IPS-15b (cell line): ENCODE measurements around the gene ZNF620.
"Not testable (repeated sequence)": the region's sequence is repeated elsewhere in the genome, so short reads cannot be mapped to it uniquely, and the experiment has no call there.

Experiments
- H3K27me3 ChIP-seq: one replicate; pipeline ENCODE4 v1.6.1; 2013; ENCODE audit warnings: low read length; ENCODE audit not compliant: control insufficient read depth, insufficient read depth
- H3K36me3 ChIP-seq: one replicate; pipeline ENCODE4 v1.6.1; 2013; ENCODE audit warnings: low read length; ENCODE audit not compliant: control insufficient read depth, insufficient read depth
- H3K4me1 ChIP-seq: one replicate; pipeline ENCODE4 v1.6.1; 2013; ENCODE audit warnings: mild to moderate bottlenecking, low read length; ENCODE audit not compliant: control insufficient read depth, insufficient read depth
- H3K4me3 ChIP-seq: one replicate; pipeline ENCODE4 v1.5.1; 2013; ENCODE audit warnings: low read depth, low read length
- H3K9ac ChIP-seq: one replicate; pipeline ENCODE4 v1.6.1; 2013; ENCODE audit warnings: low read depth, mild to moderate bottlenecking, low read length
- H3K9me3 ChIP-seq: one replicate; pipeline ENCODE4 v1.6.1; 2013; ENCODE audit warnings: mild to moderate bottlenecking, low read length; ENCODE audit not compliant: control insufficient read depth, insufficient read depth

ZNF620 gene

GRCh38 chr3:40505599-40506462, at the start of gene ZNF620:
TSS of gene ZNF620 (plus strand) at chr3:40506039. CDS start at chr3:40506353, 314 bp downstream.
- Histone ChIP-seq H3K27me3 (no peaks in the 10 kb centered on the region), H3K36me3 (peaks cover 4% of the 10 kb centered on the region), H3K9ac (peak within 1 kb of the TSS; percentile 82), H3K4me3 (peak within 1 kb of the TSS; percentile 92), H3K9me3 (no peaks in the 10 kb centered on the region), H3K4me1 (peaks cover 2% of the 10 kb centered on the region)

DNA sequence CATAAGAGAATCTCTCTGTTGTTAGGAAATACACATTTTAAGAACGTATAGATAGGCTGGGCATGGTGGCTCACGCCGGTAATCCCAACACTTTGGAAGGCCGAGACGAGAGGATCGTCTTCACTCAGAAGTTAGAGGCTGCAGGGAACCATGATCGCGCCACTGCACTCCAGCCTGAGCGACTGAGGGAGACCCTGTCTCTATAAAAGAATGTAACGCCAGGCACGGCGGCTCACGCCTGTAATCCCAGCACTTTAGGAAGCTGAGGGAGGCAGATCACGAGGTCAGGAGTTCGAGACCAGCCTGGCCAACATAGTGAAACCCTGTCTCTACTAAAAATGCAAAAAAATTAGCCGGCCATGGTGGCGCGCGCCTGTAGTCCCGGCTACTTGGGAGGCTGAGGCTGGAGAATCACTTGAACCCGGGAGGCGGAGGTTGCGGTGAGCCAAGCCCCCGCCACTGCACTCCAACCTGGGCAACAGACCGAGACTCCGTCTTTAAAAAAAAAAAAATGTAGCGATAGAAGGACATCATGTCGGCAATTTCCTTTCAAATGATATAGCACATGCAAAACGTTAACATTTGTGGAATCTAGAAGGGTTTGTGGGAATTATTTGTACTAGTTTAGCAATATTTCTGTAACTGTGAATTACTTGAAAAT, 49.4 kb upstream of the ZNF620 start:
- Histone ChIP-seq H3K9me3 (no peaks in the 10 kb centered on the region), H3K9ac (peak overlapping the region; percentile 66), H3K4me1 (peaks cover 6% of the 10 kb centered on the region), H3K36me3 (peaks cover 29% of the 10 kb centered on the region), H3K4me3 (peak overlapping the region; percentile 95), H3K27me3 (no peaks in the 10 kb centered on the region)

DNA sequence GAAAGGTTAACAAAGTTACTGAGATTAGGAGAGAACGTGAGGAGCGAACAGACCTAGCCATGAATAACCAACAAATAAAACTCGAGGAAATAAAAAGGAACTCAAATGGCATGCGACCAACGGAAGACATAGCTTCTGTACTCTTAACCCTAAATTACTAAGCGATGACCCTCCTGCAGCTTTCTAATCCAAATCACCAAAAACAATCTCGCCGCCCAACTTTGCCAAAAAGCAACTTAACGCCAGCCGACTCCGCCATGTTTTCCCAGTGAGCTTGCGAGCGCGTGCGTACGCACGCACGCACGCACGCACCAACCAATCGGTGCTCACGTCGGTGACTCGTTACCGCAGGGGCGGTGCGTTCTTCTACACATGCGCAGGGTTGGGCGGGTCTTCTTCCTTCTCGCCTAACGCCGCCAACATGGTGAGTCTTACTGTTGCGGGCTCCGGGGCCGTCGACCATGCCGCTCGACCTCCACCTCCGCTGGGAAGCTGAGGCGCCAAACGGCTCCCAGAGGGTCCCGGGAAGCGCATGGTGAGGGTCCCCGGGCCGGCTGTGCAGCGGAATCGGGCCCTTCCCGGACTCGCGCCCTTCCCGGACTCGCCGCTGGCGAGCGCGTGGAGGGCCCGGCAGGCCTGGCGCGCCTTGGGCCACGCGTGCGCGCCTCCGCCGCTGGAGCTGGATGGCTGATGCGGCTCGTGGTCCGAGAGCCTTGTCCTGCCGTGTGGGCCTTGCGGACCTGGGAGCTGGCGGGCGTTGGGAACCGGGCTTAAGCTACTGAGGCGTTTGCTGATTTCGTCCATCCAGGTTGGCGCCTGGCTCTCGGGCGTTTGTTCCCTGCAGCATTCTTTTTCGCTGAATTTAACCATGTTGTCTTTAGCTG, 48.7 kb upstream of the ZNF620 start, which contains the start of gene RPL14:
TSS of gene RPL14 (plus strand) at position 400 of the 884 bp plus-strand sequence. CDS start at position 533, 133 bp downstream.
- Histone ChIP-seq H3K4me3 (peak within 1 kb of the TSS; percentile 95), H3K9me3 (no peaks in the 10 kb centered on the region), H3K4me1 (peaks cover 6% of the 10 kb centered on the region), H3K27me3 (no peaks in the 10 kb centered on the region), H3K9ac (peak within 1 kb of the TSS; percentile 96), H3K36me3 (peaks cover 31% of the 10 kb centered on the region)

- no peaks in the 10 kb centered on the region for H3K9me3 ChIP-seq
- peaks cover 33% of the 10 kb centered on the region for H3K36me3 ChIP-seq
- H3K4me3 ChIP-seq, result peak overlapping the region; percentile 95
- no peaks in the 10 kb centered on the region for H3K27me3 ChIP-seq
- H3K4me1 ChIP-seq, result peaks cover 6% of the 10 kb centered on the region
- H3K9ac ChIP-seq, result no peak overlapping the region
Measured at GRCh38 chr3:40458473-40458872, 47.4 kb upstream of the ZNF620 start.

GRCh38 chr3:40460481-40460880, 45.4 kb upstream of the ZNF620 start:
- not testable (repeated sequence) for H3K9me3 ChIP-seq, H3K9ac ChIP-seq
- peaks cover 33% of the 10 kb centered on the region for H3K36me3 ChIP-seq

DNA sequence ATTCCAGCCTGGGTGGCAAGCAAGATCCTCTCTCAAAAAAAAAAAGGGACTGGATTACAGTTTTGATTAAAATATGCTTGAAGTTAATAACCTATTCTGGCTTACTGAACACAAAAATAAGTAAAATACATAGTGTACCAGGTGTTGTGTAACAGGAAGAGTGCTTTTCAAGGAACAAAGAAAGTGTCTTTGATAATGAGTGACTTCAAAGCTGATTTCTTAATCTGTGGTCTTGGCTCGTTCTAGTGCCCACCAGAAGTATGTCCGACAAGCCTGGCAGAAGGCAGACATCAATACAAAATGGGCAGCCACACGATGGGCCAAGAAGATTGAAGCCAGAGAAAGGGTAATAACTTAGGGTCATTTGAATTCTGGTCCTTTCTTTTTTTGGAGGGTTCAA, 44.7 kb upstream of the ZNF620 start:
- H3K9ac ChIP-seq, result no peak overlapping the region
- H3K4me3 ChIP-seq, result no peak overlapping the region
- H3K4me1 ChIP-seq, result peaks cover 6% of the 10 kb centered on the region
- no peaks in the 10 kb centered on the region for H3K9me3 ChIP-seq
- H3K27me3 ChIP-seq, result no peaks in the 10 kb centered on the region
- peaks cover 33% of the 10 kb centered on the region for H3K36me3 ChIP-seq

More at GRCh38 chr3:40460481-40460880, 45.4 kb upstream of the ZNF620 start:
- not testable (repeated sequence) for H3K27me3 ChIP-seq, H3K4me3 ChIP-seq, H3K4me1 ChIP-seq

GRCh38 chr3:40462838-40463237, 43.0 kb upstream of the ZNF620 start:
- not testable (repeated sequence) for H3K4me1 ChIP-seq
- peaks cover 33% of the 10 kb centered on the region for H3K36me3 ChIP-seq

DNA sequence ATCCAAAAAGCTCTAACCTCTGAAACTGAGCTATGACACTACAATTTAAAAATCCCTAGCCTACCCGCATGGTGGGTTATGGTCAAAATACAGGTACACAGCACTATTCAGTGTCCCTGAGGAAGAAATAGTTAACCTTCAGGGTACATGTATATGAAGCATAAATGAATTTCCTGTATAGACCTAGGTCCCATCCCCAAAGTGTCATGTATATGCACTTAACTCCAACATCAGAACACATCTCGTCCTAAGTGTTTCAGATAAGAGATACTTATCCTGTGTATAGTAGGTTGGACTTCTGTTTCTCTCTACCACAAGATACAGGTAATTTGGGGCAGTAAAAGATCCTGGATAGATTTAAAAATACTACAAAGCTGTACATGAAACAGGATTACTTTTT, 42.3 kb upstream of the ZNF620 start:
- no peak overlapping the region for H3K4me3 ChIP-seq
- H3K4me1 ChIP-seq, result no peaks in the 10 kb centered on the region
- H3K27me3 ChIP-seq, result no peaks in the 10 kb centered on the region
- no peaks in the 10 kb centered on the region for H3K9me3 ChIP-seq
- no peak overlapping the region for H3K9ac ChIP-seq
- H3K36me3 ChIP-seq, result peaks cover 28% of the 10 kb centered on the region

More at GRCh38 chr3:40462838-40463237, 43.0 kb upstream of the ZNF620 start:
- not testable (repeated sequence) for H3K4me3 ChIP-seq, H3K9me3 ChIP-seq, H3K9ac ChIP-seq, H3K27me3 ChIP-seq

DNA sequence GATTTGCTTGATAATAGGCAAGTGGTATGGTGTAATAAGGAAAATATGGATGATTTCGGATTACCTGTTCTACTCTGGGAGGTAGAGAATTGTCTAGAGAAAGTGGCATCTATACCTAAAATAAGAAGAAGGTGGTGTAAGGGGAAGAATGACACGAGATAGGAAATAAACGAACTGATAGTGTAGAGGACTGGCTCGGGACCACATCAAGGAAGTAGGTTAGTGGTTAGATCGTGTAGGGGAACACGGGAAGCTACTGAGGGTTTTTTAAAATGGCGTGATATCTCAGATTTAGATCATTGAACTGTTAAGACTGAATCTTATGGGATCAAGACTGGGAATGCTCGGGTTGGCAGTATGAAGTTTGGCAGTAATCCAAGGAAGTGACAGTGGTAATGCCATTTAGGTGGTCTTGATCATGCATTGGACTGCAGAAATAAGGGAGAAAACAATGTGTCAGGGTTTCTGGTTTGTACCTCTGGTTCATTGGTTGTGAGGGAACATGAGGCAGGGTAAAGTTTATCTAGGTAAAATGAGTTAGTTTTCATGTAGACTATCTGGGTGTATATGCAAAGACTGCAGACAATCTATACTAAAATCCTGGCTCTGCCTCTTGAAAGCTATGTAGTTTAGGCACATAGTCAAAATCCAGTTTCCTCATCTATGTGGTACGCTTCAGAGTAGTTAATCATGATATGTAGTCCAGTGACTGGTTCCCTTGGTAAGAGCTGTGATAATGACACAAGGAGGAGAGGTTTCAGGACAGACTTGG, 41.3 kb upstream of the ZNF620 start:
- Histone ChIP-seq H3K4me3 (no peak overlapping the region), H3K36me3 (peaks cover 22% of the 10 kb centered on the region), H3K9ac (no peak overlapping the region), H3K9me3 (no peaks in the 10 kb centered on the region), H3K27me3 (no peaks in the 10 kb centered on the region), H3K4me1 (no peaks in the 10 kb centered on the region)

DNA sequence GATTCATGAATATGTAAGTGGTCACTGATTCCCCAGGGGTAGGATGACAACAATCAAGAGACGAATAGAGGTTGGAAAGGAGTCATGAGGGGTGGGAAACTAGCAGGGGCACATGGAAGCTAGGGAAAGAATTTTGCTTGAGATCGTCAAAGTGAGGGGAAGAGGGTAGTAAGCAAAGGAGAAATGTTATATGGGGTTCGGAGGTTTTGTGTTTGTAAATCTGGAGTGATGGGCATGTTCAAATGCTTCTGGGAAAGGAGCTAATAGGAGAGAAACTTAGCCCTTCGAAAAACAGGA, 40.8 kb upstream of the ZNF620 start:
- Histone ChIP-seq H3K9ac (no peak overlapping the region), H3K4me3 (no peak overlapping the region), H3K4me1 (no peaks in the 10 kb centered on the region), H3K27me3 (no peaks in the 10 kb centered on the region), H3K9me3 (no peaks in the 10 kb centered on the region), H3K36me3 (peaks cover 18% of the 10 kb centered on the region)

DNA sequence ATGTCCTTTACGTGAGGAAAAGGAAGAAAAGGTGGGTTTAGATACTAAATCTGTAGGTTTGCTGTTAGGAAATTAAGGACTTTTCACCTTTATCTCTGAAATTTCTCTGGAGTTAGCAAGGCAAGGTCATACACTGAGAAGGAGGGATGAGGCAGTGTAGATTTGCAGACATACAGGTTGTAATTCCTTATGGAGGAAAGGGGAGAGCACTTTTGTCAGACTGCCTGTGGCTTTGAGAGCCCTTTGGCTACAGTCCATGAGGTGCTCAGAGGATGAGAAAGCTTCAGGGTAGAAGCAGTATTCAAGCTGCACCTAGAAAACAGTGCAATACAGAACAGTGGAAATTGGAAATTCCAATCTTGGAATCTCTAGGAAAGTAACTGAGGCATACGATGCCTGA, 40.4 kb upstream of the ZNF620 start:
- H3K9me3 ChIP-seq, result no peaks in the 10 kb centered on the region
- H3K36me3 ChIP-seq, result peaks cover 14% of the 10 kb centered on the region
- H3K4me1 ChIP-seq, result no peaks in the 10 kb centered on the region
- H3K27me3 ChIP-seq, result no peaks in the 10 kb centered on the region
- H3K9ac ChIP-seq, result no peak overlapping the region
- no peak overlapping the region for H3K4me3 ChIP-seq
